HG03460 (cell line): ENCODE results near the gene ADGRL2.

Source experiments
- ATAC-seq: cut with Tn5 transposase; IDR thresholded peaks from one replicate; pipeline ENCODE4 v1.9.1; 2021; ENCODE audit not compliant: unreplicated experiment

The ADGRL2 gene

GRCh38 chr1:81805537-81806431 lies 5.0 kb downstream of the ADGRL2 start:
- no peak for ATAC-seq

GRCh38 chr1:81806432-81806770 lies 5.7 kb downstream of the ADGRL2 start:
- no peak for ATAC-seq

GRCh38 chr1:81808760-81809159 lies 8.0 kb downstream of the ADGRL2 start:
- ATAC-seq = no peak

- ATAC-seq = no peak
Measured at GRCh38 chr1:81809808-81810207, 9.1 kb downstream of the ADGRL2 start.

- no peak for ATAC-seq
Measured at GRCh38 chr1:81811757-81812371, 11.1 kb downstream of the ADGRL2 start.

GRCh38 chr1:81812712-81813111 lies 12.0 kb downstream of the ADGRL2 start:
- ATAC-seq = no peak

- no peak for ATAC-seq
Measured at GRCh38 chr1:81813691-81814090, 13.0 kb downstream of the ADGRL2 start.

GRCh38 chr1:81819613-81820012 lies 18.9 kb downstream of the ADGRL2 start:
- no peak for ATAC-seq

- no peak for ATAC-seq
Measured at GRCh38 chr1:81820765-81821164, 20.0 kb downstream of the ADGRL2 start.

- no peak for ATAC-seq
Measured at GRCh38 chr1:81823082-81823481, 22.3 kb downstream of the ADGRL2 start.

GRCh38 chr1:81824759-81825158 lies 24.0 kb downstream of the ADGRL2 start:
- ATAC-seq = no peak

- no peak for ATAC-seq
Measured at GRCh38 chr1:81827942-81828341, 27.2 kb downstream of the ADGRL2 start.

GRCh38 chr1:81832573-81832972 lies 31.8 kb downstream of the ADGRL2 start:
- ATAC-seq = no peak

- no peak for ATAC-seq
Measured at GRCh38 chr1:81833722-81834121, 33.0 kb downstream of the ADGRL2 start.

- ATAC-seq = no peak
Measured at GRCh38 chr1:81834268-81834667, 33.5 kb downstream of the ADGRL2 start.

GRCh38 chr1:81834921-81835698 lies 34.4 kb downstream of the ADGRL2 start:
- ATAC-seq = no peak

GRCh38 chr1:81836007-81836626 lies 35.4 kb downstream of the ADGRL2 start:
- no peak for ATAC-seq

GRCh38 chr1:81838600-81839218 lies 38.0 kb downstream of the ADGRL2 start:
- no peak for ATAC-seq

GRCh38 chr1:81840805-81841204 lies 40.1 kb downstream of the ADGRL2 start:
- ATAC-seq = no peak

GRCh38 chr1:81841795-81842194 lies 41.1 kb downstream of the ADGRL2 start:
- ATAC-seq = no peak

GRCh38 chr1:81844477-81844876 lies 43.7 kb downstream of the ADGRL2 start:
- ATAC-seq = no peak
